ENCODE measurements around the gene PRICKLE1.

The PRICKLE1 gene

GRCh38 chr12:42445891-42446290, 143.7 kb downstream of the PRICKLE1 start:
- DNase-seq = no peak

DNA sequence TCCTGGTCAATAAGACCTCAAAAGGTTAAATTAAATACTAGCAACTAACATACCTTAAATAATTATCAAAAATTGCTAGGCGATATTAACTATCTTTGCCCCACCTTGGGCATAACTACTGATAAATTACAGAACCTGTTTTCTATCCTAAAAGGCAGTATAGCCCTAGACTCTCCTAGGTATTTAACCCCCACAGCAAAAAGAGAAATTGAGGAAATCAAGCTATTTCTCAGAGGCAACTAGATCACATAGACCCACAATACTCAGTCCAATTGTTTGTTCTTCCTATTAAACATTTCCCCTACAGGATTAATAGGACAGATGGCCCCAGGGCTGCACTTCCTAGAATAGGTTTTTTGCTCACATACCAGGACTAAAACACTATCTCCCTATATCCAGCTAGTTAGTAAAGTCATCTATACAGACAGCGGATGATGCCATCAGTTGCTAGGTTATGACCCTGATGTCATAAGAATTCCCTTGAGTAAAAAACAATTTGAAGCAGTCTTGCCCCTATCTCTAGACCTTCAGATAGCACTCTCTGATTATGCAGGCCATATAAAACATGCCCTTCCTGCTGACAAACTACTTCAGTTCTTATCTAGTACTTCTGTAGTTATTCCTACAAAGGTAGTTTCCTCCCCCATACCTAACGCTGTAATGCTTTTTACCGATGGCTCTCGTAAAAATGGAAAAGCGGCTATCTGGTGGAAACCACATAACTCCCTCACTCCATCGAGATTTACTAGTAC, 145.2 kb downstream of the PRICKLE1 start:
- DNase-seq = no peak

DNA sequence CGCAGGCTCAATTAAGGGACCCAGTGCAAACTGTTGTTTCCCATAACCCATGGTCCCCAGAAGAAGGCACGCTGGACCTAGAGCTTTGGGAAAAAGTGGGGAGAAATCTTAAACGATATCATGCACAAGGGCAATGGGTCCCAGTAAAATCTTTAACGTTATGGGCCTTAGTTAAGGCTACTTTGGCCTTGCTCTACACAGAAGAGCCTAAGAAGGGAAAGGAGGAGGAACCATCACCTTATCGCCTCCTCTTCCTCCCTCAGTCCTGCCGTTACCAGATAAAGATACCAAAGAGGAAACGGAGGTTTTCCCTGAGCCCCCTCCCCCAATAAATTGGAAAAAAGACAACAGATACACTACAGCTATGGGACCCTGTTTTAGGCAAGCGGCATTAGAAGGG, 146.7 kb downstream of the PRICKLE1 start:
- DNase-seq = no peak

- DNase-seq = no peak
These were observed 147.2 kb downstream of the PRICKLE1 start for GRCh38 chr12:42442311-42442759.

DNA sequence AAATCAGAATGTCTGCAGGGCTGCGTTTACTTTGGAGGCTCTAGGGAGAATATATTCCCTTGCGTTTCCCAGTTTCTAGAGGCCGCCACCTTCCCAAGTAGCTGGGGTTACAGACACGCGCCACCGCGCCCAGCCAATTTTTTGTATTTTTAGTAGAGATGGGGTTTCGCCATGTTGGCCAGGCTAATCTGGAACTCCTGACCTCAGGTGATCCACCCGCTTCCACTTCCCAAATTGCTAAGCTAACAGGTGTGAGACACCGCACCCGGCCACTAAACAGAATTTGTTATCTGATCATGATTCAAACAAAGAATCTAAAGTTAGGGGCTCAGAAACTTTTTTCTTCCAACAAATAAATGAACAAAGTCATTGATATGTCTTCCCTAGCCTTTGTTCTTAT, 148.9 kb downstream of the PRICKLE1 start:
- no peak for DNase-seq

DNA sequence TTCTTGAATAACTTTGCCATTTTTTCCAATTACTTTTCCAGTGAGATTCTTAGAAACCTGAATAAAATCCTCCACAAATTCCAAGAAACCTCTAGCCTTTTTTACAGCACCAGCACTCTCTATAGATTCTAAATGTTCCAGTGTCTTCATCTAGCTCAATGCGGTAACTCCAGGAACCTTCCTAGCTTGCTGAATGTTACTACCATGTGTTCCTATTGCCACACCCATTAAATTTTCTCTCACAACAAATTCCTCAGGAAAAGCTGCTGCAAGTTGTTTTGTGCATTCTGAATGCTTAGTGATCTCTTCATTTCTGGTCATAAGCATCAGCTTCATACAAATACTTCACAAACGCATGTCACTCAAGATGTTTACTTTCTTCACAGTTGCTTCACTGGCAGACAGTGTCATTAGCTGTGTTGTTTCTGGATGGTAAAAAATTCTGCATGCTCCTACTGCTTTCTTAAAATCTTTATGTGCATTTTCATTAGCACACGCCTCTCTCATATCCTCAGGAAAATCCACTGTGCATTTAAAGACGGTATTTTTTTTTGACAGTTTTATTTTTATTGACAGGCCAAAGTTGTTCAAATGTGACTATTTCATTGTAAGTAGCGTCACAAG, 156.9 kb downstream of the PRICKLE1 start:
- no peak for DNase-seq

- no peak for DNase-seq
These were observed 160.7 kb downstream of the PRICKLE1 start for GRCh38 chr12:42428850-42429249.

DNA sequence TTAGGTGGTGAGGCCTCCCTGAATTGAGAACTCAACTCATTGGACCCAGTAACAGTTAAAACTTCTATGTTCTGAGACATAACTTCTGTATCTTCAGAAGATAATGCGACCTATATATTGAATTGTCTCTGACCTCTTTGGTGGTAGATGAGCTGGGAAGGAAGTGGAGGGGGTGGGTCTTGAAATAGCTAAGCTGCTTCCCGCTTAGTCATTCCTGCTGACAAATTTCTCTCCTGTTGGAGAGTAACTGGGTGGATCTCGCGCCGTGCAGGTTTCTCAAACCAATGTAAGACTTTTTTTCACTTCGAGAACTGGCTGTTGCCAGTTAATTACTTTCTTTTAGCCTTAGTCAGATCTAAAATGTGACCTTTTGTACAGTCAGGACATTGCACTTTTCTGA, 162.8 kb downstream of the PRICKLE1 start:
- DNase-seq = no peak

DNA sequence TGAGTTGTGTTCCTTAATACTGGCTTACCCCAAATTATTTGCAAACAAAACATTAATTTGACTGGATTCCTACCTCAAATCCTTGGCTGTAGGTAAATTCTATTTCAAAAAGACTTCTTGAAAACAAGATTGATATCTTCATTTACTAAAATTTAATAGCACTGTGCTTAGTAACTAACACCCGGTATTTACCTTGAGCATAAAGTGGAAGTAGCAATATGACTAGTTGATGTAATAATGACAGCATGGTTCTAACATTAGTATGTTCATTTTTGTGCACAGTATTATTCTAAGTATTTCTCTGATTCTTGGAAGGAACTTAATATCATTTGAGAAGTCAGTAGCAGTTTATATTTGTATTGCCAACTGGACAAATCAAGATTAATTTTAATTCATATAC, 166.8 kb downstream of the PRICKLE1 start:
- DNase-seq = no peak

DNA sequence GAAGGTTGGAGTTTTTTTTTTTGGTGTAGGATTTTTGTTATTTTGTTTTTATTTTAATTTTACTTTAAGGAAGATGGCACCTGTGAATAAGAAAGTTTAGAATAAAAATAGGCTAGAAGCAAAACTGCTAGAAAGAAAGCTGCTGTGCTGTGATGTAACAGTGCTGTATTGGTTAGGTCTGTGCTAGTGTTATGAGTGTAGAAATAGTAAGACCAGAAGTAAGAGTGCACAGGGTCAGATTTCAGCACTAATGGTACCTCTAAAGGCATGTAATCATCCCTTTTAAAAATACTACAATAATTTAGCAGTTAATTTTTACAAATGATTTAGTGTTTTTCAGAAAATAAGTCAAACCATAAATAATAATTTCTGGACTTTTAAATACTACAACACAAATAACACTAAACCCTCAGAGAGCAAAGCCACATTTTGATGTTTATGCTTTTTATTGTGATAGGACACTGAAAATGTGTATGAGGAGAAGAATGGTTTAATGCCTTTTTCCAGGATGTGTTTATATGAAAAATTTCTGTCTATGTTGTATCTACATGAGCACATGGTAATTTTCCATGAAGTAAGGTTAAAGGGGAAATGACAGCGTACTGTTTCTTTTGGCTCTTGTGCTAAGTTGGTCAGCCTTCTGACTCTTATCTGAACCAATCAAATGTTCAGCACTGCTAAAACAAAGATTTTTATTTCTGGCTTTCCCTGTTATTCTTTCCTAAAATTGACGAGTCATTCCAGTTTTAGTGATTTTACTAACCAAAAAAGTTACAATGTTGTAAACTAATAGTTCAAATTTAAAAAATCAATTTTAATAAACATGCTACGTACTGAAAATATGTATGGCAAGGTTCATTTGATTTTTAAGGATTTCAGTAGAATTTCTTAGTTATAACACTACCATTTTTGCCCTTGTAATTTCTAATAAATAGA, 167.4 kb downstream of the PRICKLE1 start:
- no peak for DNase-seq

GRCh38 chr12:42420395-42420794, 169.2 kb downstream of the PRICKLE1 start:
- no peak for DNase-seq

GRCh38 chr12:42410340-42410739, 179.2 kb downstream of the PRICKLE1 start:
- no peak for DNase-seq

DNA sequence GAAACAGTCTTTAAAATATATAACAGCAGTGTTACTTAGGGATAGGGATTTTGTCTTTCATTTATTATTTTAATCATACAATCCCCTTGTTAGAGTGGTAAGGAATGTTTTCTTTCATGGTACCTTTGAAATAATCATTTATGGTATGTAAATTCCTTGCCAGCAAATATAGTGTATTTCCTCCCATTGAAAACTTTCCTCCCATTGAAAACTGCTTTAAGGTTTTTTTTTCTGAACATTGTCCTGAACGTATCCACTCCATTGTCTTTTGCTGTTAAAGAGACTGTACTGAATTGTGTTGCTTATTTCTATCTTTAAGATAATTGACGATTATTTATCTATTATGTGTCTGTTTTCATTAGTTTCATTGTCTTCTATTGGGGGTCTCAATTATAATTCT, 180.1 kb downstream of the PRICKLE1 start:
- DNase-seq = no peak

DNA sequence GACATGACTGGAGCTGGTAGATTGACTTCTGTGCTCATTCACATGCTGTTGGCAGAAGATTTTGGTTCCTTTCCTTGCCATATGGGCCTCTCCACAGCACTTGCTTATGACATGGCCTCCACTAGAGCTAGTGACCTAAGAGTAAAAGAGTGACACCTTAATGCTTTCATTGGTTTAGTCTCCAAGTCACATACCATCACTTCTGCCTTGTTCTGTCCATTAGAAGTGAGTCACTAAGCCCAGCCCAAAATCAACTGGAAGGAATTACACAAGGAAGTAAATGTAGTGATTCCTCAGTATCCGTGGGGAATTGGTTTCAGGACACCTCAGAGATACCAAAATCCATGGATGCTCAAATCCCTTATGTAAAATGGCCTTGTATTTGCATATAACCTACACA, 182.2 kb downstream of the PRICKLE1 start:
- DNase-seq = no peak

Data from activated CD4-positive, alpha-beta T cell treated with anti-CD3 and anti-CD28 coated beads for 1 hour (primary cell).